Activated T-cell treated with anti-CD3 and anti-CD28 coated beads, Interleukin-2, amount 50 U/mL, for 72 hours (primary cell): Measurements from ENCODE around the gene ZCCHC8. TPM values are rescaled to one million over a fixed set of nuclear protein-coding genes. Genes with fewer than 3 reads are reported as not detected.
A peak's percentile ranks its signal among the peaks of the same experiment; 100 is the strongest.
"Not testable (repeated sequence)": the region's sequence is repeated elsewhere in the genome, so short reads cannot be mapped to it uniquely, and the experiment has no call there.

Experiments used
- ATAC-seq, 2 donors: fragments of 150-1000 bp; cut with Tn5 transposase; replicated peaks in 1 of 2; 2 replicates each; pipeline ENCODE4 v1.10.0; 2021; ENCODE audit warnings: moderate library complexity in 2 of 2, mild to moderate bottlenecking in 1 of 2
- DNase-seq, 2 donors: peaks; one replicate each; pipeline ENCODE4 v3.0.0; 2021 to 2022; ENCODE audit warnings: mixed read lengths in 1 of 2
- H3K27ac Mint-ChIP-seq: one replicate; pipeline ENCODE4 v1.8.0; 2022; ENCODE audit warnings: mild to moderate bottlenecking, moderate library complexity, mixed read lengths
- H3K27me3 Mint-ChIP-seq: one replicate; pipeline ENCODE4 v1.8.0; 2022; ENCODE audit warnings: low read depth, mixed read lengths
- H3K36me3 Mint-ChIP-seq, 2 donors: one replicate each; pipeline ENCODE4 v1.8.0; 2022; ENCODE audit warnings: mixed read lengths in 2 of 2, mild to moderate bottlenecking in 1 of 2; ENCODE audit not compliant: insufficient read depth in 2 of 2
- H3K4me1 Mint-ChIP-seq: one replicate; pipeline ENCODE4 v1.8.0; 2022; ENCODE audit warnings: low read depth, mixed read lengths
- H3K4me3 Mint-ChIP-seq, 2 donors: one replicate each; pipeline ENCODE4 v1.8.0; 2022; ENCODE audit warnings: mild to moderate bottlenecking in 2 of 2, mixed read lengths in 2 of 2, moderate library complexity in 2 of 2
- H3K9me3 Mint-ChIP-seq, 2 donors: one replicate each; pipeline ENCODE4 v1.8.0; 2022; ENCODE audit warnings: mixed read lengths in 2 of 2
- total RNA-seq, 2 donors: library from RNA; stranded (reverse); gene quantifications; one replicate each; pipeline ENCODE4 v1.2.3, GENCODE V29; 2022

The ZCCHC8 gene
- total RNA-seq, 2 donors from 2014 or later, result 50.7 to 53.9 TPM

DNA sequence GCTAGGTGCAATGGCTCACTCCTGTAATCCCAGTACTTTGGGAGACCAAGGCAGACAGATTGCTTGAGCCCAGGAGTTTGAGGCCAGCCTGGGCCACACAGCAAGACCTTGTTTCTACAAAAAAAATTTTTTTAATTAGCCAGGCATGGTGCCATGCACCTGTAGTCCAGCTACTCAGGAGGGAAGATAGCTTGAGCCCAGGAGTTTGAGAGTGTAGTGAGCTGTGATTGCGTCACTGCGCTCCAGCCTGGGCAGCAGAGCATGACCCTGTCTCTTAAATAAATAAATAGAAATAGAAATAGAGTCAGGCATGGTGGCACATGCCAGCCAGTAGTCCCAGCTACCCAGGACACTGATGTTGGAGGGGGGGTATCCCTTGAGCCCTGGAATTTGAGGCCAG lies 41.5 kb downstream of the ZCCHC8 start:
- Mint-ChIP-seq H3K4me1 (peaks cover 8% of the 10 kb centered on the region), H3K9me3 (no peaks in the 10 kb centered on the region), H3K4me3 (no peak overlapping the region), H3K27me3 (no peaks in the 10 kb centered on the region), H3K36me3 (no peaks in the 10 kb centered on the region), H3K27ac (no peak overlapping the region)
- DNase-seq, result no peak
- ATAC-seq, result no peak

DNA sequence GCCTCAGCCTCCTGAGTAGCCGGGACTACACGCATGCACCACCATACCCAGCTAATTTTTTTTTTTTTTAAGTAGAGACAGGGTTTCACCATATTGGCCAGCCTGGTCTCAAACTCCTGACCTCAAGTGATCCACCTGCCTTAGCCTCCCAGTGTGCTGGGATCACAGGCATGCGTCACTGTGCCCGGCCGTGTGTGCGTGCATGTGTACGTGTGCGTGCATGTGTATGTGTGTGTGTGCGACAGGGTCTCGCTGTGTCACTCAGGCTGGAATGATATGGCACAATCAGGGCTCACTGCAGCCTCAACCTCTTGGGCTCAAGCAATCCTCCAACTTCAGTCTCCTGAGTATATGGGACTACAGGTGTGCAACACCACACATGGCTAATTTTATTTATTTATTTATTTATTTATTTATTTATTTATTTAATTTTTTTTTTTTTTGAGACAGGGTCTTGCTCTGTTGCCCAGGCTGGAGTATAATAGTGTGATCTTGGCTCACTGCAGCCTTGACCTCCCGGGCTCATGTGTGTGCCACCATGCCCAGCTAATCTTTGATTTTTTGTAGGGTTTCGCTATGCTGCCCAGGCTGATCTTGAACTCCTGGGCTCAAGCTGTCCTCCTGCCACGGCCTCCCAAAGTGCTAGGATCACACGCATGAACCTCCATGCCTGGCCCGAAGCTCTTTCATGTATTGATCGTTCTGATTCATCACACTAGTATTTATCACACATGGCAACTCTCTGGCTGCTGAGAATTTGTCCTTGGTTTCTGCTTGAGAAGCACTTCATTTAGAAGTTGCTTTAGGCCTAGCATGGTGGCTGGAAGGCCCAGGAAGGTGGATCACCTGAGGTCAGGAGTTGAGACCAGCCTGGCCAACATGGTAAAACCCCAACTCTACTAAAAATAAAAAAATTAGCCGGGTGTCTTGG lies 42.4 kb downstream of the ZCCHC8 start:
- no peak overlapping the region for H3K4me3 Mint-ChIP-seq
- no peak for DNase-seq
- H3K4me1 Mint-ChIP-seq, result peaks cover 17% of the 10 kb centered on the region
- H3K27me3 Mint-ChIP-seq, result no peaks in the 10 kb centered on the region
- no peaks in the 10 kb centered on the region for H3K9me3 Mint-ChIP-seq
- no peak for ATAC-seq
- H3K36me3 Mint-ChIP-seq, result no peaks in the 10 kb centered on the region
- no peak overlapping the region for H3K27ac Mint-ChIP-seq

DNA sequence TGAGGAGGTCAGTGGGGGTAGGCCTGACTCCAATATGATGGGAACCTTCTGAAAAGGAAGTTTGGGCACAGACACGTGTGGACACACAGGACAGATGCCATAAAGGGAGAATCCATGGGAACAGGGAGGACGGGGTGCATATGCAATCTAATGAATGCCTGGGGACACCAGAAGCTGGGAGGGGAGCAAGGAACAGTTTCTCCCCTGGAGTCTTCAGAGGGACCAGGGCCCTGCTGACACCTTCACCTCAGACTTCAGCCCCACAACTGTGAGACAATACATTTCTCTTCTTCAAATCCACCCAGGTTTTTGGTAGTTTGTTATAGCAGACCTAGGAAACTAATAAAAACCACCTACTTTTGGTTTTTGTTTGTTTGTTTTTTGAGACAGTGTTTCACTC lies 43.1 kb downstream of the ZCCHC8 start:
- Mint-ChIP-seq H3K4me3 (no peak overlapping the region), H3K27me3 (no peaks in the 10 kb centered on the region), H3K27ac (no peak overlapping the region), H3K36me3 (no peaks in the 10 kb centered on the region), H3K9me3 (no peaks in the 10 kb centered on the region), H3K4me1 (peaks cover 24% of the 10 kb centered on the region)
- DNase-seq (no peak), ATAC-seq (no peak)

DNA sequence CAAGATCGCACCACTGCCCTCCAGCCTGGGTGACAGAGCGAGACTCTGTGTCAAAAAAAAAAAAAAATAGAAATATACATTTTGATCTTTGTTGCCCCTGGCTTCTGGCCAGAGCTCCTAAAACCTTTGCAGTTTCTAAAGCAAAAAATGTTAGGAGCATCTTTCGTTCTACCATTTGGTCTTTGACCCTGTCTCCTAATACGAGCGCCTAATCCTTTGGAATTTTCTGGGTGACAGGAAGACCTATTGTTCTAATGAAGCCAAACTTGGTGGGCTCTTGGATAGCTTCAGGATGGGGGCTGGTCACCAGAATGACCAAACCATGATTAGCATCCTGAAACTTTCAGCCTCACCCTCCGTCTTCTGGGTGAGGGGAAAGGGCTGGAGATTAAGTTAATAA lies 46.0 kb downstream of the ZCCHC8 start:
- Mint-ChIP-seq H3K4me1 (peaks cover 34% of the 10 kb centered on the region), H3K4me3 (no peak overlapping the region), H3K27ac (no peak overlapping the region), H3K36me3 (no peaks in the 10 kb centered on the region), H3K27me3 (no peaks in the 10 kb centered on the region), H3K9me3 (no peaks in the 10 kb centered on the region)
- DNase-seq (no peak), ATAC-seq (no peak)

DNA sequence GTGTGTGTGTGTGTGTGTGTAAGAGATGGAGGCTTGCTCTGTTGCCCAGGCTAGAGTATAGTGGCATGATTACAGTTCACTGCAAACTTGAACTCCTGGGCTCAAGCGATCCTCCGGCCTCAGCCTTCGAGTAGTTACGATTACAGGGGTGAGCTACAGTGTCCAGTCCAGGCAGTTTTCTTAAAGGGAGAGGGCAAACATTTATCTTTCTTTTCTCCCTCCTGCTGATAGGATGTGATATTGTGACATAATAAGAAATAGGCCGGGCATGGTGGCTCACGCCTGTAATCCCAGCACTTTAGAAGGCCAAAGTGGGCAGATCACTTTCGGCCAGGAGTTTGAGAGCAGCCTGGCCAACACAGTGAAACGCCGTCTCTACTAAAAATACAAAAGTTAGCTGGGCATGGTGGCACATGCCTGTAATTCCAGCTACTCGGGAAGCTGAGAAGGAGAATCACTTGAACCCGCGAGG lies 46.4 kb downstream of the ZCCHC8 start:
- Mint-ChIP-seq H3K9me3 (no peaks in the 10 kb centered on the region), H3K27me3 (no peaks in the 10 kb centered on the region), H3K36me3 (no peaks in the 10 kb centered on the region), H3K4me3 (peak overlapping the region; percentile 84 to 90), H3K4me1 (peaks cover 38% of the 10 kb centered on the region), H3K27ac (peak overlapping the region; percentile 89)
- no peak for ATAC-seq
- DNase-seq, result no peak

DNA sequence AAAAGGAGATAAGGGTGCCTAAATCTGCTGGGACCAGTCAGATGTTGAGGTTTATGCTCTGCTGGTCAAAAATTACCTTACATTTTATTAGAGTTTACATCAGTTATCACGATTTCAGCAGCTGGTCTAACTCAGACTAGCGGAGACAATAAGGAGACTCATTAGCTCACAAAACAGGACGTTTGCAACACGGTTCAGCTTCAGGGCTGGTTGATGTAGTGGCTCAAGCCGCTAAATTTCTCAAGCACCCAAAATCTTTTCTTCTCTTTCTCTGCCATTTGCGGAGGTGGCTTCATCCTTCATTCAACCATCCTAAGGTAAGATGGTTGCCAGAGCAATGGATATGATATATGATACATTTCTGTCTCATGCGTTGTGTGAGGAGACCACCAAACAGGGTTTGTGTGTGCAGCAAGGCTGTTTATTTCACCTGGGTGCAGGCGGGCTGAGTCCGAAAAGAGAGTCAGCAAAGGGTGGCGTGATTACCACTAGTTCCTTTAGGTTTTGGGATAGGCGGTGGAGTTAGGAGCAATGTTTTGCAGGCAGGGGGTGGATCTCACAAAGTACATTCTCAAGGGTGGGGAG lies 47.9 kb downstream of the ZCCHC8 start:
- peaks cover 41% of the 10 kb centered on the region for H3K4me1 Mint-ChIP-seq
- H3K36me3 Mint-ChIP-seq, result no peaks in the 10 kb centered on the region
- H3K9me3 Mint-ChIP-seq, result no peaks in the 10 kb centered on the region
- peak in 1 of 2 donors; percentile 14 for DNase-seq
- H3K27me3 Mint-ChIP-seq, result no peaks in the 10 kb centered on the region
- H3K4me3 Mint-ChIP-seq, result peak overlapping the region; percentile 84 to 90
- peak; percentile 15 to 29 for ATAC-seq
- H3K27ac Mint-ChIP-seq, result peak overlapping the region; percentile 89

DNA sequence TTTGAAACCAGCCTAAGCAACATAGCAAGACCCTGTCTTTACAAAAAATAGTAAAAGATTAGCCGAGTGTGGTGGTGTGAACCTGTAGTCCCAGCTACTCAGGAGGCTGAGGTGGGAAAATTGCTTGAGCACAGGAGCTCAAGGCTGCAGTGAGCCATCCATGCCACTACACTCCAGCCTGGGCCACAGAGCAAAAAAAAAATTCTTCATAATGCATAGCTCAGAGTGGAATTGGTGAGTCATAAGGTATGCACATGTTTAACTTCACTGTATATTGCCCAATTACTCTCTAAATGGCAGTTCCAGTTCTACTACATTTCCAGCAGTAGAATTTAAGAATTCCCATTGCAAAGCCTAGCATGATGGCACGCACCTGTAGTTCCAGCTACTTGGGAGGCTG lies 51.4 kb downstream of the ZCCHC8 start:
- Mint-ChIP-seq H3K4me3 (no peak overlapping the region), H3K4me1 (peaks cover 33% of the 10 kb centered on the region), H3K27ac (peak overlapping the region; percentile 33), H3K36me3 (no peaks in the 10 kb centered on the region), H3K27me3 (no peaks in the 10 kb centered on the region), H3K9me3 (no peaks in the 10 kb centered on the region)
- ATAC-seq (peak; percentile 68 to 72), DNase-seq (peak; percentile 10 to 19)

DNA sequence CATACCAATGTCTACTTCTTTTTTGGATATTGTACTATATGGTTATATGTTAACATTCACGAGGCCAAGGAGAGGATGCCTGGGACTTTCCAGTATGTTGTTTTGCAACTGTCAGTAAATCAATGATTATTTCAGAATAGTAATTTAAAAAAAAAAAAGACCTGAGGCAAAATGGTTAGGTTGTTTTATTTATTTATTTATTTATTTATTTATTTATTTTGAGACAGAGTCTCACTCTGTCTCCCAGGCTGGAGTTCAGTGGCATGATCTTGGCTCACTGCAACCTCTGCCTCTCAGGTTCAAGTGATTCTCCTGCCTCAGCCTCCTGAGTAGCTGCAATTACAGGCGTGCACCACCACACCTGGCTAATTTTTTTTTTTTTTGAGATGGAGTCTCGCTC lies 52.9 kb downstream of the ZCCHC8 start:
- not testable (repeated sequence) for H3K36me3 Mint-ChIP-seq, H3K27me3 Mint-ChIP-seq, ATAC-seq, DNase-seq, H3K4me3 Mint-ChIP-seq, H3K9me3 Mint-ChIP-seq, H3K27ac Mint-ChIP-seq
- peaks cover 19% of the 10 kb centered on the region for H3K4me1 Mint-ChIP-seq

DNA sequence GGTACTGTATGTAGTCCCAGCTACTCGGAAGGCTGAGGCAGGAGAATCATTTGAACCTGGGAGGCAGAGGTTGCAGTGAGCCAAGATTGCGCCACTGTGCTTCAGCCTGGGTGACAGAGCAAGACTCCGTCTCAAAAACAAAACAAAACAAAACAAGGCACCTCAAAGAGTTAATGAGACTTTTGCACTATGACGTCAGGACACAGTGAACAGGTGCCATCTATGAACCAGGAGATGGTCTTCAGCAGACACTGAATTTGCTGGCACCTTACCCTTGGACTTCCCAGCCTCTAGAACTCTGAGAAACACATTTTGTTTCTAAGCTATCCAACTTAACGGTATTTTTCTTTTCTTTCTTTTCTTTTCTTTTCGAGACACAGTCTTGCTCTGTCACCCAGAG lies 54.3 kb downstream of the ZCCHC8 start:
- not testable (repeated sequence) for H3K4me3 Mint-ChIP-seq, H3K36me3 Mint-ChIP-seq, H3K4me1 Mint-ChIP-seq, ATAC-seq, H3K9me3 Mint-ChIP-seq, H3K27ac Mint-ChIP-seq, DNase-seq, H3K27me3 Mint-ChIP-seq

DNA sequence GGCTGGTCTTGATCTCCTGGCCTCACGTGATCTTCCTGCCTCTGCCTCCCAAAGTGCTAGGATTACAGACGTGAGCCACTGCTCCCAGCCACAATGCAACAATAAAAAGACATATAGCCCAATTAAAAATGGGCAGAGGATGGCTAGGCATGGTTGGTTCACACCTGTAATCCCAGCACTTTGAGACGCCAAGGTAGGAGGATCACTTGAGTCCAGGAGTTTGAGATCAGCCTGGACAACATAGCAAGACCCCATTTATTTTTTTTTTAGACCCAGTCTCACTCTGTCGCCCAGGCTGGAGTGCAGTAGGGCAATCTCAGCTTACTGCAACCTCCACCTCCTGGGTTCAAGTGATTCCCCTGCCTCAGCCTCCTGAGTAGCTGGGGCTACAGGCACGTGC lies 56.7 kb downstream of the ZCCHC8 start:
- H3K9me3 Mint-ChIP-seq, H3K27ac Mint-ChIP-seq, H3K4me1 Mint-ChIP-seq, H3K36me3 Mint-ChIP-seq, H3K27me3 Mint-ChIP-seq, DNase-seq, H3K4me3 Mint-ChIP-seq, ATAC-seq: not testable (repeated sequence)

DNA sequence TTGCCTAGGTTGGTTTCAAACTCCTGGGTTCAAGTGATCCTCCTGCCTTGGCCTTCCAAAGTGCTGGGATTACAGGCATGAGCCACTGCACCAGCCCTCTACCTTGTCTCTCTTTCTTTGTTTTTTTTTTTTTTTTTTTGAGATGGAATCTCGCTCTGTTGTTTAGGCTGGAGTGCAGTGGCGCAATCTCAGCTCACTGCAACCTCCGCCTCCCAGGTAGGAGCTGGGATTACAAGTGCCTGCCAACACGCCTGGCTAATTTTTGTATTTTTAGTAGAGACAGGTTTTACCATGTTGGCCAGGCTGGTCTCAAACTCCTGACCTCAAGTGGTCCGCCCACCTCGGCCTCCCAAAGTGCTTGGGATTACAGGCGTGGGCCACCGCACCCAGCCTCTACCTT lies 61.9 kb downstream of the ZCCHC8 start:
- not testable (repeated sequence) for H3K27ac Mint-ChIP-seq, H3K9me3 Mint-ChIP-seq, ATAC-seq, DNase-seq, H3K4me3 Mint-ChIP-seq, H3K27me3 Mint-ChIP-seq, H3K4me1 Mint-ChIP-seq, H3K36me3 Mint-ChIP-seq

DNA sequence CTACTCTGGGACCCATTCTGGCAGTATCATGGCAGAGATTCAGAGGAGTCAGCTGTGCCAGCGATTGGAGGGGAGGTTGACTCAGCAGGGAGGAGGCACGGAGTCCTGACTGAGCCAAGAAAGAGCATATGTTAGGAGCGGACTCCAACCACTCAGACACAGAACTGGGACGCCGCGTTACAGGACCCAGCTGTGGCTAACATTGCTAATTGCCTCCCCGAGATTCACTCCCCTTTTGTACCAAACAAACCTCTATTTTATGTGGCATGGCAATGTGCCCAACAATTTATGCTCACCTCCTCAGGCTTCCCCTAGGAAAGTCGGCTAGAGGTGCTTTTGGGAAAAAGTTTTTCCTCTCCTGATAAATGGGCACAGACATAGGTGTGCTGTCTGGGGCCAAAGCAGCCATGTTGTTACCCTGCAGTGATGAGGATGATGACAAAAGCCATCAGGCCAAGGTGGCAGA lies 63.0 kb downstream of the ZCCHC8 start:
- Mint-ChIP-seq H3K4me1 (no peaks in the 10 kb centered on the region), H3K27me3 (no peaks in the 10 kb centered on the region), H3K4me3 (no peak overlapping the region), H3K27ac (no peak overlapping the region), H3K36me3 (no peaks in the 10 kb centered on the region), H3K9me3 (no peaks in the 10 kb centered on the region)
- DNase-seq (no peak), ATAC-seq (no peak)

DNA sequence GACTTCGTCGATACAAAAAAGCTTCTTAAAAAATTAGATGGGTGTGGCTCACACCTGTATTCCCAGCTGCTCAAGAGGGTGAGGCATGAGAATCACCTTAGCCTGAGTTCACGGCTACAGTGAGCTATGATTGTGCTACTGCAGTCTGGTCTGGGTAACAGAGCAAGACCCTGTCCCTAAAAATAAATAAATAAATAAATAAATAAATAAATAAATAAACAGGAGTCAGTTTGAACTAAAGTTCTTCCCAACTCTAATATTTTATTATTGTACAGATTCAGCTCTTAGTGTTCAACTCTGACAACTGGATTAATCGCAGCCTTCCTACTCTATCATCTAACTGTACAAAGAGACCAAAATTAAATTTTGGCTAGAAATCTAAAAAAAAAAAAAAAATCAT lies 65.5 kb downstream of the ZCCHC8 start:
- H3K27me3 Mint-ChIP-seq, result no peaks in the 10 kb centered on the region
- no peak overlapping the region for H3K27ac Mint-ChIP-seq

More for the DNA sequence above, 65.5 kb downstream of the ZCCHC8 start:
- no peak for DNase-seq
- no peak overlapping the region for H3K4me3 Mint-ChIP-seq
- H3K36me3 Mint-ChIP-seq, result no peaks in the 10 kb centered on the region
- no peaks in the 10 kb centered on the region for H3K9me3 Mint-ChIP-seq
- no peaks in the 10 kb centered on the region for H3K4me1 Mint-ChIP-seq
- ATAC-seq, result no peak
